Measurements from ENCODE around the gene GPR171. TPM values are rescaled to one million over a fixed set of nuclear protein-coding genes. Genes with fewer than 3 reads are reported as not detected.
A peak's percentile ranks its signal among the peaks of the same experiment; 100 is the strongest.
"Not testable (repeated sequence)": the region's sequence is repeated elsewhere in the genome, so short reads cannot be mapped to it uniquely, and the experiment has no call there.

Gene GPR171
- polyA plus RNA-seq, 3 donors, result 0.15 TPM; not detected in 2

- no peak for DNase-seq
Observed at GRCh38 chr3:151178208-151178845, 24.7 kb downstream of the GPR171 start.

GRCh38 chr3:151175952-151176351 is 27.1 kb downstream of the GPR171 start:
- no peak for DNase-seq

- DNase-seq, result no peak
Observed at GRCh38 chr3:151174351-151174750, 28.7 kb downstream of the GPR171 start.

GRCh38 chr3:151171145-151171757 is 31.8 kb downstream of the GPR171 start:
- no peak for DNase-seq

- DNase-seq, result not testable (repeated sequence)
Observed at GRCh38 chr3:151169948-151170679, 32.9 kb downstream of the GPR171 start.

- no peak for DNase-seq
Observed at GRCh38 chr3:151169262-151169947, 33.6 kb downstream of the GPR171 start.

- peak; percentile 49 for DNase-seq
Observed at GRCh38 chr3:151168269-151169094, 34.5 kb downstream of the GPR171 start.

- no peak for DNase-seq
Observed at GRCh38 chr3:151166161-151166560, 36.9 kb downstream of the GPR171 start.

GRCh38 chr3:151165226-151165625 is 37.8 kb downstream of the GPR171 start:
- peak; percentile 80 for DNase-seq

- no peak for DNase-seq
Observed at GRCh38 chr3:151159806-151160205, 43.2 kb downstream of the GPR171 start.

GRCh38 chr3:151156618-151157216 is 46.3 kb downstream of the GPR171 start:
- peak; percentile 46 for DNase-seq

GRCh38 chr3:151155409-151156128 is 47.4 kb downstream of the GPR171 start:
- no peak for DNase-seq

- no peak for DNase-seq
Observed at GRCh38 chr3:151154566-151154965, 48.5 kb downstream of the GPR171 start.

GRCh38 chr3:151152455-151153079 is 50.4 kb downstream of the GPR171 start:
- no peak for DNase-seq

Other genes starting within 250 kb of the GPR171 start
- gene CLRN1, start 230.5 kb downstream of the GPR171 start, polyA plus RNA-seq (ENCODE audit: insufficient read length in 3 of 3), result not detected
- gene MED12L, start 117.6 kb downstream of the GPR171 start, polyA plus RNA-seq (ENCODE audit: insufficient read length in 3 of 3), result 1 to 10 TPM; 2.2 to 2.7 (median 2.6) TPM
- gene P2RY14, start 75.3 kb upstream of the GPR171 start, polyA plus RNA-seq (ENCODE audit: insufficient read length in 3 of 3), result under 1 TPM; 0.27 to 0.62 (median 0.60) TPM
- gene GPR87, start 113.6 kb upstream of the GPR171 start, polyA plus RNA-seq (ENCODE audit: insufficient read length in 3 of 3), result under 1 TPM in 1 of 3 donors, not detected in 2; 0.17 TPM
- gene P2RY13, start 126.3 kb upstream of the GPR171 start, polyA plus RNA-seq (ENCODE audit: insufficient read length in 3 of 3), result 1 to 10 TPM; 1.0 to 1.3 (median 1.2) TPM
- gene P2RY12, start 181.5 kb upstream of the GPR171 start, polyA plus RNA-seq (ENCODE audit: insufficient read length in 3 of 3), result under 1 TPM; 0.75 to 0.91 (median 0.78) TPM

All from renal pelvis (tissue), 4 donors.